GM12878 (cell line): ENCODE data around the gene CPHXL2. TPM values are rescaled to one million over a fixed set of nuclear protein-coding genes. Genes with fewer than 3 reads are reported as not detected.

Experiments used
- ASH2L ChIP-seq: fragments of 300-600, 200-600 bp; sonication (generic); IDR thresholded peaks from 2 replicates; pipeline ENCODE4 v1.6.1; 2017; ENCODE audit warnings: low read depth, mild to moderate bottlenecking, borderline replicate concordance
- CTCF ChIP-seq, 3 experiments: IDR thresholded peaks in 2 of 3; conservative IDR thresholded peaks in 1 of 3; 2 replicates each; pipeline ENCODE4 v1.5.1; 2011; ENCODE audit warnings: low read depth in 3 of 3, low read length in 3 of 3, mild to moderate bottlenecking in 3 of 3, control low read depth in 2 of 3, moderate library complexity in 2 of 3, inconsistent platforms in 1 of 3, mixed read lengths in 1 of 3; ENCODE audit not compliant: control insufficient read depth in 2 of 3, insufficient read depth in 1 of 3; ENCODE audit errors: extremely low read depth in 1 of 3
- E2F4 ChIP-seq: IDR thresholded peaks from 2 replicates; pipeline ENCODE4 v1.6.1; 2012; ENCODE audit warnings: low read depth, low read length, improper control_type of control experiment
- IRF3 ChIP-seq: fragments of 450-650 bp; IDR thresholded peaks from 2 replicates; pipeline ENCODE4 v1.6.1; 2014; ENCODE audit warnings: mild to moderate bottlenecking
- IRF4 ChIP-seq: IDR thresholded peaks from 2 replicates; pipeline ENCODE4 v1.6.1; 2011; ENCODE audit warnings: low read depth, low read length
- KAT2A ChIP-seq: conservative IDR thresholded peaks from 2 replicates; pipeline ENCODE4 v1.6.1; 2011; ENCODE audit warnings: low read depth, low read length; ENCODE audit not compliant: control insufficient read depth
- NFYA ChIP-seq: IDR thresholded peaks from 2 replicates; pipeline ENCODE4 v1.6.1; 2011; ENCODE audit warnings: low read depth, mild to moderate bottlenecking, low read length, improper control_type of control experiment, borderline replicate concordance
- NRF1 ChIP-seq: conservative IDR thresholded peaks from 2 replicates; pipeline ENCODE4 v1.6.1; 2011; ENCODE audit warnings: mild to moderate bottlenecking, low read depth, low read length, improper control_type of control experiment
- PAX5 ChIP-seq: IDR thresholded peaks from 2 replicates; pipeline ENCODE4 v1.6.1; 2011; ENCODE audit warnings: low read depth, low read length, borderline replicate concordance
- PAX8 ChIP-seq: fragments of 450-650 bp; IDR thresholded peaks from 2 replicates; pipeline ENCODE4 v1.6.1; 2017; ENCODE audit warnings: mild to moderate bottlenecking, moderate library complexity
- POLR2A ChIP-seq: IDR thresholded peaks from 2 replicates; pipeline ENCODE4 v1.6.1; 2011; ENCODE audit warnings: low read depth, mild to moderate bottlenecking, low read length
- RELA ChIP-seq: fragments of 450-650 bp; IDR thresholded peaks from 2 replicates; pipeline ENCODE4 v1.8.0; 2014; ENCODE audit warnings: borderline replicate concordance; ENCODE audit not compliant: partially characterized antibody
- RFX5 ChIP-seq: IDR thresholded peaks from 2 replicates; pipeline ENCODE4 v1.6.1; 2011; ENCODE audit warnings: low read depth, low read length, improper control_type of control experiment
- RUNX3 ChIP-seq: IDR thresholded peaks from 2 replicates; pipeline ENCODE4 v1.6.1; 2012; ENCODE audit warnings: low read length, inconsistent platforms
- SMC3 ChIP-seq: IDR thresholded peaks from 2 replicates; pipeline ENCODE4 v1.6.1; 2011; ENCODE audit warnings: low read length, improper control_type of control experiment, borderline replicate concordance
- STAT3 ChIP-seq: IDR thresholded peaks from 2 replicates; pipeline ENCODE4 v1.6.1; 2011; ENCODE audit warnings: low read depth, low read length, improper control_type of control experiment
- SUPT20H ChIP-seq: IDR thresholded peaks from 2 replicates; pipeline ENCODE4 v1.6.1; 2011; ENCODE audit warnings: low read depth, mild to moderate bottlenecking, low read length, moderate library complexity, borderline replicate concordance; ENCODE audit not compliant: control insufficient read depth
- TCF12 ChIP-seq: IDR thresholded peaks from 2 replicates; pipeline ENCODE4 v1.6.1; 2011; ENCODE audit warnings: low read depth, mild to moderate bottlenecking, low read length
- TCF3 ChIP-seq: IDR thresholded peaks from 2 replicates; pipeline ENCODE4 v1.6.1; 2012; ENCODE audit warnings: low read depth, mild to moderate bottlenecking, low read length, borderline replicate concordance; ENCODE audit not compliant: insufficient read depth
- ZBTB11 ChIP-seq: fragments of 450-650 bp; formaldehyde crosslinking; IDR thresholded peaks from 2 replicates; pipeline ENCODE4 v1.5.0; 2022; ENCODE audit warnings: mild to moderate bottlenecking, missing genetic modification characterization
- ZNF24 ChIP-seq: fragments of 450-650 bp; IDR thresholded peaks from 2 replicates; pipeline ENCODE4 v1.6.1; 2017; ENCODE audit warnings: antibody characterized with exemption, mild to moderate bottlenecking
- ZZZ3 ChIP-seq: IDR thresholded peaks from 2 replicates; pipeline ENCODE4 v1.6.1; 2011; ENCODE audit warnings: low read depth; ENCODE audit not compliant: control insufficient read depth, insufficient read length
- polyA plus RNA-seq, 11 experiments: library from polyadenylated mRNA; depleted of rRNA in 4 of 11; unstranded in 6 of 11; stranded (reverse) in 5 of 11; fragments of >200 nt; fragmentation: Nextera tagmentation in 4 of 11; fragmentation: Illumina TruSeq in 1 of 11; extraction: Ambion mirVana in 4 of 11; extraction: Trizol in 1 of 11; gene quantifications; 1 replicate in 1 of 11; 2 replicates in 10 of 11; pipeline versions ENCODE4 v1.2.1 to v1.2.3, GENCODE V29; 2011 to 2016; ENCODE audit warnings: inconsistent platforms in 2 of 11, missing spikeins in 2 of 11, low read depth in 1 of 11
- total RNA-seq, 4 experiments: library from RNA; depleted of rRNA in 3 of 4; stranded (reverse); fragments of >200 nt in 3 of 4; fragmentation: Illumina TruSeq in 1 of 4; extraction: Trizol in 1 of 4; gene quantifications; 2 replicates each; pipeline versions ENCODE4 v1.2.1 to v1.2.3, GENCODE V29; 2013 to 2021

The CPHXL2 gene
- total and polyA plus RNA-seq, 10 of the 15 experiments (the other 5 are each of a cell fraction or from before 2014, with no cell fraction given) = not detected

- TF ChIP-seq CTCF (IDR thresholded peaks at IDR 0.05 in 2 of 3, conservative IDR thresholded peaks at IDR 0.05 in 1 of 3; ENCODE audit: control insufficient read depth in 2 of 3, extremely low read depth in 1 of 3, insufficient read depth in 1 of 3, low read depth in 3 of 3, low read length in 3 of 3) = no peak
- TF ChIP-seq RFX5 = 0 out of 2 replicates have a peak, but pooled peaks have one; percentile 20
- no peak for TF ChIP-seq ZBTB11
- peak; percentile 74 for TF ChIP-seq E2F4
- TF ChIP-seq IRF3 = no peak
- TF ChIP-seq PAX5 = no peak
- TF ChIP-seq STAT3 = no peak
- no peak for TF ChIP-seq PAX8
- TF ChIP-seq RELA = no peak
- no peak for TF ChIP-seq SUPT20H
- no peak for TF ChIP-seq NRF1
- no peak for TF ChIP-seq ZNF24
- TF ChIP-seq SMC3 = no peak
- no peak for TF ChIP-seq TCF3
- no peak for TF ChIP-seq IRF4
- TF ChIP-seq ASH2L = peak; percentile 34; the same call in 1 of the 2 replicates
- no peak for TF ChIP-seq KAT2A
- peak; percentile 16; the same call in 1 of the 2 replicates for TF ChIP-seq RUNX3
- no peak for TF ChIP-seq NFYA
- TF ChIP-seq POLR2A = peak; percentile 95
- no peak for TF ChIP-seq ZZZ3
- peak; percentile 3; the same call in 1 of the 2 replicates for TF ChIP-seq TCF12
Observed at GRCh38 chr16:75622761-75623605, 53.8 kb downstream of the CPHXL2 start, which contains the start of gene ADAT1 (continued).
